ENCODE results near the gene DENND2A.
"Not testable (repeated sequence)": the region's sequence is repeated elsewhere in the genome, so short reads cannot be mapped to it uniquely, and the experiment has no call there.

Gene DENND2A

GRCh38 chr7:140506788-140507464 lies 133.7 kb downstream of the DENND2A start:
- no peak for DNase-seq (ENCODE audit: low read depth in 2 of 2)

DNA sequence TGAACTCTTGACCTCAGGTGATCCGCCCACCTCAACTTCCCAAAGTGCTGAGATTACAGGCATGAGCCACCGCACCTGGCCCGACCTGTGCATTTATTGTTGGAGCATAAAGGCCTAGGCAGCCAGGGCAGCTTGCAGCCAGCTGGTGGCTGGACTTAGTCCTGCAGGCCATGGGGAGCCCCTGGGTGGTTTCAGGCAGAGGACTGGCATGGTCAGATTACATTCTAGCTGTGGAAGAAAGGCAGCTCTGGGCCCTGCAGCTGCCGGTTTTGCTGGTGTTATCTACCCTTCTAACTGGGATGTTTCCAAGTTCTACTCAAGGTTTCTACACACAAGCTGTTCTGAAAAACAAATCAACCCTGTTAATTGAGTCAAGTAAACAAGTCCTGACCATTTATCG lies 138.6 kb downstream of the DENND2A start:
- no peak for DNase-seq (ENCODE audit: low read depth in 2 of 2)

DNA sequence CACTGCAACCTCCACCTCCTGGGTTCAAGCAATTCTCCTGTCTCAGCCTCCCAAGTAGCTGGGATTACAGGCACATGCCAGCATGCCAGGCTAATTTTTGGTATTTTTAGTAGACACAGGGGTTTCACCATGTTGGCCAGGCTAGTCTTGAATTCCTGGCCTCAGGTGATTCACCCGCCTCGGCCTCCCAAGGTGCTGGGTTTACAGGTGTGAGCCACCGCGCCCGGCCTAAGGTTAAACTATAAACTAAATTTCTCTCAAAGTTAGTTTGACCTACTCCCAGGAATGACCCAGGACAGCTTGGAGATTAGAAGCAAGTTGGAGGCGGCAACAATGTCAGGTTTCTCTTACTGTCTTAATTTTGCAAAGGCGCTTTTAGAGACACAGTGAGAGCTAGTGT lies 142.8 kb downstream of the DENND2A start:
- not testable (repeated sequence) for DNase-seq (ENCODE audit: low read depth in 2 of 2)

DNA sequence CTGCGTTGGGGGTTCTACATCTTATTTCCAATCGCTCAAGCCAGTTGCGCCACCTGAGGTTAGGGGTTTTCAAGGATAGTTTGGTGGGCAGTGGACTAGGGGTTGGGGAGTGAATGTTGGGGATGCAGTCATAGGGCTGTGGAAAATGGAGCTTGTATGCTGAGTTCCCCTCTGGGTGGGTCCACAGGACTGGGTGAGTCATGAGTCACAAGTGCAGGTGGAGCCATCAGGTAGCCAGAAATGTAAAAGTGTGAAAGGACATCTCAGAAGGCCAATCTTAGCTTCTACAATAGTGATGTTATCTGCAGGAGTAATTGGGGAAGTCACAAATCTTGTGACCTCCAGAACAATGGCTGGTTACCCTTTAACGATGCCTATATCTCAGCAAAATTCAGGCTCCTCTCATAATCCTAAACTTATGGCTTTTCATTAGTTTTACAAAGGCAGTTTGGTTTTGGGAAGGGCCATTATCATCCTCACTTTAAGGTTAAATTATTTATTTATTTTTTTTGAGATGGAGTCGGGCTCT lies 143.3 kb downstream of the DENND2A start:
- no peak for DNase-seq (ENCODE audit: low read depth in 2 of 2)

DNA sequence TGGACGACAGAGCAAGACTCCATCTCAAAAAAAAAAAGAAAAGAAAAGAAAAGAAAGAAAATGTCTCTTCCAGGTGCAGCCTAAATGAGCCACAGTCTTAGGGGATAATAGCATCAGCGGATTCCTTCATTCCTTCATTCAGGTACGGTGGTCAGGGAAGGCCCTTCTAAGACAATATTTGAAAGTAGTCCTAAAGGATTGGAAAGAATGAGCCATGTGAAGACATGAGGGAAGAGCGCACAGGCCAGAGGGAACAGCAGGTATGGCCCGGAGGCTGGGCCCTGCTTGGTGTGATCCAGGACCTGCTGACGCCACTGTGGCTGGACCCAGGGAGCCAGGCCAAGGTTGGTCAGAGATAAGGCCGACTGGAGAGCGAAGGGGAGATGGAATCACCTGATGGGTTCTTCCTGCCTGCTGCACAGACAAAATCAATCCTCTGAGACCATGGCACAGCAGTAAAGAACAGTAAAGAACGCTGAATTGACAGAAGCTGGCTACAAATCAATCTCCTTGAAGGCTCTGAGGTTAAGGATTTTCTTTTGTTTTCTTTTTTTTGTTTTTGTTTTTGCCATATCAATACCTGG lies 145.0 kb downstream of the DENND2A start:
- no peak for DNase-seq (ENCODE audit: low read depth in 2 of 2)

DNA sequence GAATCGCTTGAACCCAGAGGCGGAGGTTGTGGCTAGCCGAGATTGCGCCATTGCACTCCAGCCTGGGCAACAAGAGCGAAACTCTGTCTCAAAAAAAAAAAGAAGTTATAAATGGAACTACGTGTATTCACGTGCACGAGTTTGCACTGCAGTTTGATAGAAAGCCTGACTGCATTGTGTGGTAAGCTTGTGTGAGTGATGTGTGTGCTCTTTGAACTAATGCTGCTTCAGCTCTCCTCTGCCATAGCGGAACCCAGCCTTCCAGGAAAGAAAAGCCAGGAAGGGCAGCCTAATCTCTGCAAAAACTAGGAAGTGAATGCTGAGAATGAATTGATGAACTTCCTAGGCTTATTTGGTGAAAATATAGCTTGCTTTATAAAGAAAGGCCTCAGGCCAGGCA lies 145.7 kb downstream of the DENND2A start:
- no peak for DNase-seq (ENCODE audit: low read depth in 2 of 2)

DNA sequence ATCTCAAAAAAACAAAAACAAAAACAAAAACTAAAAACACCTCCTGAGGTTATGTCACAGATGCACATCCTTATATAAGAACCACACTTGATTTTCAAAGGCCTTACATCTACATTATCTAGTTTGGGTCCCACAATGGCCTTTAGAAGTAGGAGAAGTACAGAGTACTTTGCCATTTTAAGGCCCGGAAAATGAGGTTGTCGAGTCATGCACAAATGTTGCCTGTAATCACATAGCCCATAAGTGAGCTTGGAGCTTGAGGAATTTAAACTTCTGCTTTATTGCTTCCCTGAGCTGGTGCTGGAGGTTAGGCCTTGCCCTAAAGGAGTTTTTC lies 151.6 kb downstream of the DENND2A start:
- DNase-seq (ENCODE audit: low read depth in 2 of 2) = no peak

DNA sequence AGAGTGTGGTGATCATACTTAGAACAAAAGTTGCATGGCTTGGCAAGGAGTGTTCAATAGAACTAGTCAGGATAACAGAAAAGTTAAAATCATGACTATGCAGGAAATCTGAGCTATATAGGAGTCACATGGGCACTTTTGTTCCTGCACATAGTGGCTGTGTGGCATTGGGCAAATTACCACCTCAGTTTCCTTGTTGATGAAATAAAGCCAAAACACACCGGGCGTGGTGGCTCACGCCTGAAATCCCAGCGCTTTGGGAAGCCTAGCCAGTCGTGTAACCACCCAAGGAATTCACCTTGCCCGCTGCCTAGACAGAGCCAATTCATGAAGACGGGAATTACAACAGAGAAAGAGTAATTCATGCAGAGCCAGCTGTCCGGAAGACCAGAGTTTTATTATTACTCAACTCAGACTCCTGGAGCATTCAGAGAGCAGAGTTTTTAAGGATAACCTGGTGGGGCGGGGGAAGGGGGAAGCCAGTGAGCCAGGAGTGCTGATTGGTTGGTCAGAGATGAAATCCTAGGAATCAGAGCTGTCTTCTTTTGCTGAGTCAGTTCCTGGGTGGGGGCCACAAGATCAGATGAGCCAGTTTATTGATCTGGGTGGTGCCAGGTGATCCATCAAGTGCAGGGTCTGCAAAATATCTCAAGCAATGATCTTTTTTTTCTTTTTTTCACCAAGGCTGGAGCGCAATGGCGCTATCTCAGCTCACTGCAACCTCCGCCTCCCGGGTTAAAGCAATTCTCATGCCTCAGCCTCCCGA lies 154.9 kb downstream of the DENND2A start:
- DNase-seq (ENCODE audit: low read depth in 2 of 2) = no peak

GRCh38 chr7:140484951-140485499 lies 155.6 kb downstream of the DENND2A start:
- DNase-seq (ENCODE audit: low read depth in 2 of 2) = no peak

- no peak for DNase-seq (ENCODE audit: low read depth in 2 of 2)
Observed at GRCh38 chr7:140484479-140484878, 156.1 kb downstream of the DENND2A start.

DNA sequence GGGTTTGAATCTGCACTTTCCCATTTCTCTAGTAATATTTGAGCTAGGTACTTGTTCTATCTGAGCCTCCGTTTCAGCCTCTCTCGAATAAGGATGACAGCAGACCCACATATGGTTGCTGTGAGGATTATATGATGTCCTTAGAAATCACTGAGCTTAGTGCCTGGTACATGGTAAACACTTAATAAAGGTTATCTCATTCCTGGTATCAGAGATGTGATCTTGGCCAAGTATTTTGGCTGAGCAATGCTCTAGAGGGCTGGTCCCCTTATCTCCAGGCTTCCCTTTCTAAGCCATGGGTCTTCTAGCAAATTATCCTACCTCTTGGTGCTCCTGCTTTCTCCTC lies 160.9 kb downstream of the DENND2A start:
- no peak for DNase-seq (ENCODE audit: low read depth in 2 of 2)

DNA sequence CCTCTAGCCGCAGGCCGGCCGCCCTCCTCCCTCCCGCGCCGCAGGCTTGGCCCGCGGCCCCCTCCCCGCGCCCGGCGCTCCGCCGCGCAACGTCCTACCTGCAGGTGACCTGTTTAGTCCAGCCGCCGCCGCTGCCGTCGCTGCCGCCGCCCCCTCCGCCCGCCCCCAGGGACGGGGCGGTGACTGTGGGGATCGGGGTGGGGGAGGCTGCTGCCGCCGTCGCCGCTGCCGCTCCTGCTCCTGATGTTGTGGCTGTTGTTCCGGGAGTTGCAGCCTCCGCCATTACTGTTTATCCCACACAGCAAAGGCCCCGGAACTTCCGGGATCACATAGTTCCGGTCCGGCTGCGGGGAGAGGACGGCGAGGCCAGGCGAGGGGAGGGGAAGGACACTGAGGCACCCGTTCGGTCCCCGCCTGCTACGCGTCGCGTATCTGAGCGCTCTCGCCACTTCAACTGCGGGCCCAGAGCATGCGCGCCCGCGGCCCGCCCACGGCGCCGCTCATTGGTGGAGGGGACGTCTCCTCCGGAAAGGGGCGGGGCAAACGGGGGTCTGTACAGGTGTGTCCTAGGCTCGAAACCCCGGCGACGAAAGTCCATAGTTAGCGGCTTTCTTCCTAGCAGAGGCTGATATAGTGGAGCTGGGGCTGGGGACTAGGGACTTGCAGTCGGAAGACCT lies 161.4 kb downstream of the DENND2A start, which contains the start of gene MKRN1:
Gene MKRN1 (minus strand): TSS at position 444 of the 677 bp plus-strand sequence. CDS start 161 bp downstream, at position 283.
- DNase-seq (ENCODE audit: low read depth in 2 of 2) = peak; percentile 90 to 93

DNA sequence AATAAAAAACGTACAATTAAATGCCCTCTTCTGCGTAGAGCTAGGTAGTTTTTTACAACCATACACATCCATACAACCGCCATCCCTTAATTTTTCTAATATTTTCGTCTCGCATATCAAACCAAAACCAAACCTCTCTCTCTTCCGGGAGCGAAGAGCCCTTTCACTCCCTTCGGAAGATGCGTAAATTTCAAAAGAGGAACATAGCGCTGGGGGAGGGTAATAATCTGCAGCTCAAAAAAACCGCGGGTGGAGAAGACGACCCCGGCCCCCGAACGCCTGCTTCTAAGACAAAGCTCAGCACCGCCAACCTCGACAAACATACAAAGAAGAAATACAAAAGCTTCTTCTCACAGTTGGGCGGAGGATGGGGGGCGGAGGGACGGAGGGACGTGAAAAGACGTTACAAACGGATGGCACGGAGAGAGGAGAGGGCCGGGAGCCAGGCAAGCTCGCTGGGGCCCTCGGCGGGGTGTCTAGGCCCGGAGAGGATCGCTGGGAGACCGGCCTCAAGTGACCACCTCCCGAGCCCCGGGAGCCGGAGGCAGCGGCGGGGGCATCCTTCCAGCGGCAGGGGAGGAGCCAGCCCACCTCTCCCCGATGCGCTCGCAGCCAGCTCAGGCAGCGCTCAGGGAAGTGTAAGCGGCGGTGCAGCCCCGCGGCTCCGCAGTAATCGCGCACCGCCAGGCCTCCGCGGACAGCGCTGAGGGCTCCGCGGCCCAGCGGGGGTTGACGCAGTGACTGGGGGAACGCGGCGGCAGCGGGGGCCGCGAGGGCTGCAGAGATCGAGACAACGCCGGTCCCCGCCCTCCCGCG lies 162.2 kb downstream of the DENND2A start:
- DNase-seq (ENCODE audit: low read depth in 2 of 2) = peak; percentile 21

DNA sequence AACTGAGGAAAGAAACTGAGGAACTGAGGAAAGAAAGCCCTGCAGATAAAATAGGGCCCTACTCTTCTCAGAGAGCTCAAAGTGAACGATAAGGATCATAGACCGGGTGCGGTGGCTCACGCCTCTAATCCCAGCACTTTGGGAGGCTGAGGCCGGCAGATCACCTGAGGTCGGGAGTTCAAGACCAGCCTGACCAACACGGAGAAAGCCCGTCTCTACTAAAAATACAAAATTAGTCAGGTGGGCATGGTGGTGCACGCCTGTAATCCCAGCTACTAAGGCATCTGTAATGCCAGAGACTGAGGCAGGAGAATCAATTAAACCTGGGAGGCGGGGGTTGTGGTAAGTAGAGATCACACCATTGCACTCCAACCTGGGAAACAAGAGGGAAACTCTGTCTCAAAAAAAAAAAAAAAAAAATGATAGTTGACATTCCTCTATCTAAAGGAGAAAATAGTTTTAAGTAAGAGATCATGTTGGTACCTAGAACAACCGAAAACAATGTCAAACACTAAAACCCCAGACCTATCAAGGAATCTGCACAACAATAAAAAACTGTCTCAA lies 163.8 kb downstream of the DENND2A start:
- no peak for DNase-seq (ENCODE audit: low read depth in 2 of 2)

DNA sequence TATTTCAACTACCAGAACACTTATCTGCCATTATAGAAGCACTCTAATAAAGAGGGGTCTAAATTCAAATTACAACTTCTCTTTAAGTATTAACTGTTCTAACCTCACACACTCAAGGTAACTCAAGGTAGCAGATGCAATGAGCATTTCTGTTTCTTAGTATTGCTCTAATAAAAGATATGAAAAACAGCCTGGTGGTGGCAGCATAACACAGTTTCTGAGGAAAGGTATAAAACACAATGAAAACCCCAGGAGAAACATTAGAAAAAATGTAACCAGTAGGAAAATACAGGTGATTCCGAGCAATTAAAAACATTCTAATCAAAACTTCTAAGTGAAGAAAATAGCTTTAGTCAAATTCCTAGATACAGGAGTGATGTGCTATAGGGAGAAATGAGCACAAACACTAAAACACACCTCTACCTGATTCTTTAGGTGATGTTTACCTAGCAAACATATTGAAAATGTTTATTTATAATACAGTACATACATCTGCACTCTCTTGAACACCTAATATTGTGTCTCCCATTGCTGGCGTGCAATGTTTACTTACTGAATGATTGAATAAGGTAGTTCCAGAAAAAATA lies 164.8 kb downstream of the DENND2A start:
- no peak for DNase-seq (ENCODE audit: low read depth in 2 of 2)

Data from stimulated activated CD8-positive, alpha-beta memory T cell treated with anti-CD3 and anti-CD28 coated beads, Interleukin-2, amount 100 ng/mL, for 48 hours (primary cell).